Body of pancreas (tissue), 4 donors: ENCODE measurements around the gene HSH2D. TPM values are rescaled to one million over a fixed set of nuclear protein-coding genes. Genes with fewer than 3 reads are reported as not detected.

Source experiments
- ATAC-seq: fragments of 150-250 bp; one replicate; pipeline ENCODE4 v1.9.1; 2016
- DNase-seq, 4 donors: peaks; one replicate each; pipeline ENCODE4 v3.0.0-alpha.2; 2019
- H3K27ac ChIP-seq, 4 donors: fragments of 200-600 bp; sonication (generic); 1 replicate in 3 of 4; 2 replicates in 1 of 4; pipeline versions ENCODE4 v1.5.1 to v1.6.1; 2016 to 2019; ENCODE audit warnings: mild to moderate bottlenecking in 1 of 4, mixed read lengths in 1 of 4, moderate library complexity in 1 of 4
- H3K27me3 ChIP-seq, 2 donors: fragments of 200-600 bp; sonication (generic); one replicate each; pipeline ENCODE4 v1.6.0; 2016; ENCODE audit warnings: mild to moderate bottlenecking in 1 of 2
- H3K36me3 ChIP-seq, 2 donors: fragments of 200-600 bp; sonication (generic); replicated peaks in 1 of 2; 2 replicates each; pipeline ENCODE4 v1.5.1; 2016; ENCODE audit warnings: low read depth in 2 of 2; ENCODE audit not compliant: insufficient read depth in 1 of 2
- H3K4me1 ChIP-seq: fragments of 200-600 bp; sonication (generic); one replicate; pipeline ENCODE4 v1.6.0; 2016
- H3K4me3 ChIP-seq, 2 donors: fragments of 200-600 bp; sonication (generic); 1 replicate in 1 of 2; 2 replicates in 1 of 2; pipeline ENCODE4 v1.5.1; 2016 to 2019
- H3K9me3 ChIP-seq, 3 donors: fragments of 200-600 bp; sonication (generic); 1 replicate in 2 of 3; 2 replicates in 1 of 3; pipeline ENCODE4 v1.5.1; 2016
- POLR2A ChIP-seq, 3 donors: fragments of 450-650 bp; IDR thresholded peaks; one replicate each; pipeline ENCODE4 v1.6.1; 2016; ENCODE audit warnings: antibody characterized with exemption in 3 of 3, mild to moderate bottlenecking in 2 of 3
- WGBS, 2 donors: methylation state at CpG; one replicate each; pipeline ENCODE4 v1.1.5; 2017; 5-methylcytosine and 5-hydroxymethylcytosine counted together
- intact Hi-C: fragments of 100-400 bp; cut with DNase I; formaldehyde crosslinking; loops from one replicate; pipeline ENCODE4 v1.15.1; 2023
- total RNA-seq, 2 donors: library from RNA; depleted of rRNA; stranded (reverse); fragments of >200 nt; gene quantifications; one replicate each; pipeline ENCODE4 v1.1.0, GENCODE V29; 2016
- TF ChIP-seq, protein P1 (sequence below), 7 experiments: fragments of 450-650 bp in 4 of 7; fragments of 200-600 bp in 3 of 7; sonication (generic) in 3 of 7; IDR thresholded peaks; one replicate each; pipeline ENCODE4 v1.5.1; 2016 to 2019; ENCODE audit warnings: antibody characterized with exemption in 7 of 7

The HSH2D gene
- total RNA-seq, 2 donors from 2014 or later: 3.6 to 9.6 TPM

DNA sequence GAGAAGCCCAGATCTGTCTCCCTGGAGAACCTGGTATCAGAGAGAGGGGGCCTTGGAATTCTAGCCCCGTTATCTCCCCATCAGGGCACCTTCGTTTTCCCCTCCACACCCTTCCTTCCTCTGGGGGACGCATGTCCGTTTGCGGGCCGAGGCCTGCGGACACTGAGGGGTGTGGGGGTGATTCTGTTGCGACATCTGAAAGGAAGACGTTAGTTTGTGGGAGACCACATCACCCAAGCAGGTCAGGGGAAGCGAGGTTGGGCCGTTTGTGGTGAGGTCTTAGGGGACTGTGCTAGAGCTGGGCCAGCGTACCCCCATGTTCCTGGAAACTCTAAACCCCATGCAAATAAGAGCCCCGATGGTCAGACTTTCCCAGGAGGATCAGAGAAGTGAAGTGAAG is 3.7 kb upstream of the HSH2D start:
- intact Hi-C loops: no loop called here
- no peaks in the 10 kb centered on the region for H3K27me3 ChIP-seq
- ATAC-seq (no peak), DNase-seq (no peak)
- no peak for TF ChIP-seq POLR2A (IDR thresholded peaks at IDR 0.05)
- TF ChIP-seq, protein P1, sequence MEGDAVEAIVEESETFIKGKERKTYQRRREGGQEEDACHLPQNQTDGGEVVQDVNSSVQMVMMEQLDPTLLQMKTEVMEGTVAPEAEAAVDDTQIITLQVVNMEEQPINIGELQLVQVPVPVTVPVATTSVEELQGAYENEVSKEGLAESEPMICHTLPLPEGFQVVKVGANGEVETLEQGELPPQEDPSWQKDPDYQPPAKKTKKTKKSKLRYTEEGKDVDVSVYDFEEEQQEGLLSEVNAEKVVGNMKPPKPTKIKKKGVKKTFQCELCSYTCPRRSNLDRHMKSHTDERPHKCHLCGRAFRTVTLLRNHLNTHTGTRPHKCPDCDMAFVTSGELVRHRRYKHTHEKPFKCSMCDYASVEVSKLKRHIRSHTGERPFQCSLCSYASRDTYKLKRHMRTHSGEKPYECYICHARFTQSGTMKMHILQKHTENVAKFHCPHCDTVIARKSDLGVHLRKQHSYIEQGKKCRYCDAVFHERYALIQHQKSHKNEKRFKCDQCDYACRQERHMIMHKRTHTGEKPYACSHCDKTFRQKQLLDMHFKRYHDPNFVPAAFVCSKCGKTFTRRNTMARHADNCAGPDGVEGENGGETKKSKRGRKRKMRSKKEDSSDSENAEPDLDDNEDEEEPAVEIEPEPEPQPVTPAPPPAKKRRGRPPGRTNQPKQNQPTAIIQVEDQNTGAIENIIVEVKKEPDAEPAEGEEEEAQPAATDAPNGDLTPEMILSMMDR (IDR thresholded peaks at IDR 0.05): no peak
- H3K4me1 ChIP-seq: peaks cover 25% of the 10 kb centered on the region
- no peak overlapping the region for H3K4me3 ChIP-seq
- 55 to 83% methylated on average over 11 to 12 of the region's 13 CpGs for WGBS, 2 donors
- no peaks in the 10 kb centered on the region for H3K9me3 ChIP-seq
- no peak overlapping the region for H3K27ac ChIP-seq
- no peaks in the 10 kb centered on the region for H3K36me3 ChIP-seq

DNA sequence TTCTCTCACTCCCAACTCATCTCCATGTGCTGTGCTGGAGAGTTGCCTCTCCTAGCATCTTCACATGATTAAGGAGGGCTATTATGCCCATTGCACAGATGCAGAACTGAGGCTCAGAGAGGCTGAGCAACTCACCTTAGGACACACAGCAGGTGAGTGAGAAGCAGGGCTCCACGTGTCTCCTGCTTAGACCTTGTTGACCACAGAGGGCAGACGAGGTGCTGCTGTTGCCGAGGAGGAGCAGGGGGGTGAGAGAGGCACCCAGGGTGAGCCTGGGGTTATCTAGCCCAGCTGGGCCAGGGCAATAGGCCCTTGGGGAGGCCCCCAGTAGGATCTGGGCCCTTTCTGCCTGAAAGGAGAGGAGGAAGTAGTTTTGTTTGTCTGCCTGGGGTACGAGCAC is 2.4 kb upstream of the HSH2D start:
- WGBS, 2 donors: 71 to 75% methylated on average over 4 of the region's 4 CpGs
- H3K36me3 ChIP-seq: no peaks in the 10 kb centered on the region
- no peak overlapping the region for H3K4me3 ChIP-seq
- H3K4me1 ChIP-seq: peaks cover 32% of the 10 kb centered on the region
- no peaks in the 10 kb centered on the region for H3K27me3 ChIP-seq
- intact Hi-C loops: no loop called here
- no peak for DNase-seq
- no peaks in the 10 kb centered on the region for H3K9me3 ChIP-seq
- no peak for ATAC-seq
- no peak overlapping the region for H3K27ac ChIP-seq
- no peak for TF ChIP-seq POLR2A (IDR thresholded peaks at IDR 0.05)
- TF ChIP-seq, protein P1 (IDR thresholded peaks at IDR 0.05): no peak

DNA sequence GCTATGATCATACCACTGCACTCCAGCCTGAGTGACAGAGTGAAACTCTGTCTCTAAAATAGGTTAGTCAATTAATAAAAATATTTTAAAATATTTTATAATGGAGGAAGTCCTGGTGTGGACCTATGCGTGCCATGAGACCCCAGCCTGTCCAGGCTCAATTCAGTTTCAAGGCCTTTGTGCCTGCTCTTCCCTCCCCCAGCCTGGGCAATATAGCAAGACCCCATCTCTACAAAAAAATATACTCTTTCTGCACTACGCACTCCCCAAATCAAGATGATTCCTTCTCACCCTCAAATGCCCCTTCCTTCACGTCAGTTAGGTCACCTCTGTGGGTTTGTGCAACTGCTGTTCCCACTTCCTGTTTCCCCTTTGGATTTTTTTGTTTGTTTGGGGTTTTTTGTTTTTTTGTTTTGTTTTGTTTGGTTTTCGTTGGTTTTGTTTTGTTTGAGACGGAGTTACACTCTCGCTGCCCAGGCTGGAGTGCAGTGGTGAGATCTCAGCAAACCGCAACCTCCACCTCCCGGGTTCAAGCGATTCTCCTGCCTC is 1.4 kb upstream of the HSH2D start:
- H3K9me3 ChIP-seq: no peaks in the 10 kb centered on the region
- H3K27me3 ChIP-seq: no peaks in the 10 kb centered on the region
- DNase-seq (no peak), ATAC-seq (no peak)
- H3K4me1 ChIP-seq: peaks cover 21% of the 10 kb centered on the region
- no peak overlapping the region for H3K27ac ChIP-seq
- no peak overlapping the region for H3K4me3 ChIP-seq
- no peak for TF ChIP-seq POLR2A (IDR thresholded peaks at IDR 0.05)
- TF ChIP-seq, protein P1 (IDR thresholded peaks at IDR 0.05): no peak
- intact Hi-C loops: no loop called here
- 78 to 94% methylated on average over 9 of the region's 9 CpGs for WGBS, 2 donors
- H3K36me3 ChIP-seq: no peaks in the 10 kb centered on the region

DNA sequence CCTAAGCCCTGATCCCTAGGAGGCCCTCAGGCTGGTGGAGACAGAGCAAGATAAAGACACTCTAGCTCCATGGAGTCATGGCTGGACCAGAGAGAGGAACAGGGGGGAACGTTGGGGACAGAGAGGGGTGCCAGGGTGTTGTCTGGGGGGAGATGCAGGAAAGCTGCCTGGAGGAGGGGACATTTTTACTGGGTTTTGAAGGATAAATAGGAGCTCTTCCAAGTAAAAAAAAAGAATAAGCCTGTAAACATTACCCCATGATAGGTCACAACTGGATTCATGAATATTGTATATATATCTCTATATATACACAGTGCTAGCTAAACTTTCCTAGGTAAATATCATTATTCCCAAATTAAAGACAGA is 714 bp downstream of the HSH2D start:
- no peaks in the 10 kb centered on the region for H3K36me3 ChIP-seq
- H3K27me3 ChIP-seq: no peaks in the 10 kb centered on the region
- no peaks in the 10 kb centered on the region for H3K9me3 ChIP-seq
- ATAC-seq: no peak
- DNase-seq: no peak
- intact Hi-C loops: no loop called here
- peak overlapping the region in 3 of 4 donors; percentile 61 to 66 (median 62) for H3K27ac ChIP-seq
- peaks cover 21% of the 10 kb centered on the region for H3K4me1 ChIP-seq
- no peak overlapping the region for H3K4me3 ChIP-seq
- TF ChIP-seq POLR2A (IDR thresholded peaks at IDR 0.05): no peak
- TF ChIP-seq, protein P1 (IDR thresholded peaks at IDR 0.05): no peak
- WGBS, 2 donors: 43 to 59% methylated on average over 1 of the region's 1 CpG

DNA sequence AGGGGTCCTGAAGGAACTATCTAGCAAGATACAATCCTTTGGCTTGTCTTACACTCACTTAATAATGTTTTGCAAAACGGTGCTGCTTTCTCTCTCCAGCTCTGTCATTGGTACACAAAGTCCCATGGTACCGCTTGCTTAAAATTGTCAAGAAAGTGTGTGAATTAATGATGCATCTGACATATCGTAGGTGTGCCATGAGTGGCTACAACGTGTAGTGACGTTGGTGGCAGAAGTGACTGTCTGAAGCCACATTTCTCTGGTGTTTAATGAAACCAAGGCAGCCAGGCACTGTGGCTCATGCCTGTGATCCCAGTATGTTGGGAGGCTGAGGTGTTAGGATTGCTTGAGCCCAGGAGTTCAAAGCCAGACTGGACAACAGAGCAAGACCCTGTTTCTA is 2.6 kb downstream of the HSH2D start:
- H3K36me3 ChIP-seq: no peaks in the 10 kb centered on the region
- TF ChIP-seq, protein P1 (IDR thresholded peaks at IDR 0.05): no peak
- TF ChIP-seq POLR2A (IDR thresholded peaks at IDR 0.05): no peak
- H3K4me3 ChIP-seq: no peak overlapping the region
- ATAC-seq (no peak), DNase-seq (no peak)
- 80 to 85% methylated on average over 5 of the region's 5 CpGs for WGBS, 2 donors
- H3K27ac ChIP-seq: no peak overlapping the region
- H3K9me3 ChIP-seq: no peaks in the 10 kb centered on the region
- peaks cover 21% of the 10 kb centered on the region for H3K4me1 ChIP-seq
- H3K27me3 ChIP-seq: no peaks in the 10 kb centered on the region
- intact Hi-C loops: no loop called here
